ENCODE measurements around the gene DNMT3B. TPM values are rescaled to one million over a fixed set of nuclear protein-coding genes. Genes with fewer than 3 reads are reported as not detected.

Gene DNMT3B
- total RNA-seq, 6 donors from 2014 or later = 0.76 to 2.1 (median 1.7) TPM; not detected in 1

- TF ChIP-seq POLR2A (IDR thresholded peaks at IDR 0.05) (no peak), POLR2AphosphoS5 (IDR thresholded peaks at IDR 0.05) (no peak), CTCF (IDR thresholded peaks at IDR 0.05) (no peak), EP300 (IDR thresholded peaks at IDR 0.05) (no peak)
- H3K9me3 ChIP-seq = no peaks in the 10 kb centered on the region
- H3K4me3 ChIP-seq = no peak overlapping the region
- DNase-seq (no peak), ATAC-seq (ENCODE audit: low FRiP score in 2 of 2) (no peak)
- no peaks in the 10 kb centered on the region for H3K27me3 ChIP-seq
- peaks cover 0 to 7% (median 0%) of the 10 kb centered on the region in 4 donors for H3K4me1 ChIP-seq
- no peak overlapping the region for H3K27ac ChIP-seq
- peaks cover 20 to 94% (median 74%) of the 10 kb centered on the region in 4 donors for H3K36me3 ChIP-seq
- WGBS, 2 donors = 92% methylated on average over 8 of the region's 8 CpGs
Measured at GRCh38 chr20:32842688-32843524, 80.7 kb downstream of the DNMT3B start.

GRCh38 chr20:32845786-32846185, 83.6 kb downstream of the DNMT3B start:
- Histone ChIP-seq H3K27ac (no peak overlapping the region), H3K27me3 (no peaks in the 10 kb centered on the region), H3K9me3 (no peaks in the 10 kb centered on the region), H3K4me3 (no peak overlapping the region), H3K36me3 (peaks cover 16 to 93% (median 65%) of the 10 kb centered on the region in 4 donors), H3K4me1 (peaks cover 0 to 5% (median 0%) of the 10 kb centered on the region in 4 donors)
- WGBS, 2 donors = 94 to 100% methylated on average over 2 of the region's 2 CpGs
- TF ChIP-seq POLR2AphosphoS5 (IDR thresholded peaks at IDR 0.05) (no peak), CTCF (IDR thresholded peaks at IDR 0.05) (no peak), EP300 (IDR thresholded peaks at IDR 0.05) (no peak), POLR2A (IDR thresholded peaks at IDR 0.05) (no peak)
- DNase-seq (no peak), ATAC-seq (ENCODE audit: low FRiP score in 2 of 2) (no peak)

- H3K9me3 ChIP-seq = no peaks in the 10 kb centered on the region
- no peaks in the 10 kb centered on the region for H3K4me1 ChIP-seq
- ATAC-seq (ENCODE audit: low FRiP score in 2 of 2) (no peak), DNase-seq (no peak)
- no peaks in the 10 kb centered on the region for H3K27me3 ChIP-seq
- peaks cover 23 to 94% (median 62%) of the 10 kb centered on the region in 4 donors for H3K36me3 ChIP-seq
- no peak overlapping the region for H3K27ac ChIP-seq
- TF ChIP-seq CTCF (IDR thresholded peaks at IDR 0.05) (no peak), POLR2A (IDR thresholded peaks at IDR 0.05) (no peak), EP300 (IDR thresholded peaks at IDR 0.05) (no peak), POLR2AphosphoS5 (IDR thresholded peaks at IDR 0.05) (no peak)
- H3K4me3 ChIP-seq = no peak overlapping the region
- WGBS, 2 donors = 95 to 98% methylated on average over 5 of the region's 5 CpGs
Measured at GRCh38 chr20:32846852-32847251, 84.7 kb downstream of the DNMT3B start.

GRCh38 chr20:32847964-32848363, 85.8 kb downstream of the DNMT3B start:
- 86 to 95% methylated on average over 5 of the region's 5 CpGs for WGBS, 2 donors
- no peaks in the 10 kb centered on the region for H3K27me3 ChIP-seq
- H3K36me3 ChIP-seq = peaks cover 23 to 90% (median 56%) of the 10 kb centered on the region in 4 donors
- H3K27ac ChIP-seq = no peak overlapping the region
- no peak for TF ChIP-seq POLR2A (IDR thresholded peaks at IDR 0.05)
- no peak for TF ChIP-seq POLR2AphosphoS5 (IDR thresholded peaks at IDR 0.05)
- TF ChIP-seq CTCF (IDR thresholded peaks at IDR 0.05) = no peak
- no peak for TF ChIP-seq EP300 (IDR thresholded peaks at IDR 0.05)
- no peaks in the 10 kb centered on the region for H3K9me3 ChIP-seq
- no peak for ATAC-seq (ENCODE audit: low FRiP score in 2 of 2)
- DNase-seq = no peak
- H3K4me1 ChIP-seq = no peaks in the 10 kb centered on the region
- H3K4me3 ChIP-seq = no peak overlapping the region
